Stomach (tissue), 9 donors: ENCODE data around the gene TBC1D30. TPM values are rescaled to one million over a fixed set of nuclear protein-coding genes. Genes with fewer than 3 reads are reported as not detected.
A peak's percentile ranks its signal among the peaks of the same experiment; 100 is the strongest.

Source experiments
- DNase-seq, 2 donors: peaks; one replicate each; pipeline versions ENCODE4 v3.0.0 to v3.0.0-alpha.2; 2013 to 2019
- H3K27ac ChIP-seq, 5 donors: fragments of 200-600 bp in 4 of 5; sonication (generic) in 4 of 5; one replicate each; pipeline ENCODE4 v1.5.1; 2013 to 2019; ENCODE audit warnings: mild to moderate bottlenecking in 1 of 5, moderate library complexity in 1 of 5
- H3K27me3 ChIP-seq, 3 donors: fragments of 200-600 bp; sonication (generic); one replicate each; pipeline ENCODE4 v1.5.1; 2017 to 2019; ENCODE audit warnings: mixed run types in 1 of 3
- H3K36me3 ChIP-seq, 4 donors: fragments of 200-600 bp; sonication (generic); 1 replicate in 3 of 4; 2 replicates in 1 of 4; pipeline ENCODE4 v1.5.1; 2016 to 2019
- H3K4me1 ChIP-seq, 4 donors: fragments of 200-600 bp; sonication (generic); one replicate each; pipeline ENCODE4 v1.5.1; 2016 to 2019
- H3K4me3 ChIP-seq, 4 donors: fragments of 200-600 bp; sonication (generic) in 3 of 4; one replicate each; pipeline ENCODE4 v1.5.1; 2016 to 2019; ENCODE audit warnings: mild to moderate bottlenecking in 1 of 4
- H3K9me3 ChIP-seq, 4 donors: fragments of 200-600 bp; sonication (generic); one replicate each; pipeline ENCODE4 v1.5.1; 2016 to 2019
- CTCF ChIP-seq, 7 experiments: fragments of 450-650 bp in 4 of 7; fragments of 200-600 bp in 3 of 7; sonication (generic) in 3 of 7; IDR thresholded peaks; one replicate each; pipeline ENCODE4 v1.5.1; 2016 to 2019; ENCODE audit warnings: antibody characterized with exemption in 7 of 7, control low read depth in 2 of 7, mild to moderate bottlenecking in 1 of 7
- EP300 ChIP-seq: sonication (generic); formaldehyde crosslinking; IDR thresholded peaks from one replicate; pipeline ENCODE4 v1.6.1; 2017; ENCODE audit warnings: antibody characterized with exemption
- POLR2A ChIP-seq, 4 donors: fragments of 450-650 bp; IDR thresholded peaks; one replicate each; pipeline ENCODE4 v1.6.1; 2016; ENCODE audit warnings: antibody characterized with exemption in 4 of 4, control low read depth in 2 of 4, mild to moderate bottlenecking in 1 of 4, moderate library complexity in 1 of 4
- POLR2AphosphoS5 ChIP-seq, 3 donors: sonication (generic); formaldehyde crosslinking; IDR thresholded peaks; one replicate each; pipeline ENCODE4 v1.6.1; 2016; ENCODE audit warnings: antibody characterized with exemption in 3 of 3
- WGBS, 5 donors: extraction: QIAGEN DNeasy Blood & Tissue Kit in 3 of 5; methylation state at CpG; one replicate each; pipeline versions ENCODE4 v1.1.5 to v1.1.7; 2013 to 2018; 5-methylcytosine and 5-hydroxymethylcytosine counted together
- intact Hi-C: fragments of 100-400 bp; cut with DNase I; formaldehyde crosslinking; loops from one replicate; pipeline ENCODE4 v1.15.1; 2023; ENCODE audit warnings: low total_unique reads
- polyA plus RNA-seq, 3 donors: library from polyadenylated mRNA; stranded (reverse); fragments of 200-250 nt; gene quantifications; one replicate each; pipeline ENCODE4 v1.2.3, GENCODE V29; 2013
- total RNA-seq, 5 donors: library from RNA; depleted of rRNA; stranded (reverse); fragments of >200 nt; gene quantifications; one replicate each; pipeline versions ENCODE4 v1.1.0 to v1.2.3, GENCODE V29; 2014 to 2016
- donor health status: healthy with polysubstance abuse.
- donor health status: Bipolar disorder and iron deficiency.
- donor health status: healthy.

Gene TBC1D30
- total and polyA plus RNA-seq, 8 donors: 1.8 to 41.1 (median 8.9) TPM

DNA sequence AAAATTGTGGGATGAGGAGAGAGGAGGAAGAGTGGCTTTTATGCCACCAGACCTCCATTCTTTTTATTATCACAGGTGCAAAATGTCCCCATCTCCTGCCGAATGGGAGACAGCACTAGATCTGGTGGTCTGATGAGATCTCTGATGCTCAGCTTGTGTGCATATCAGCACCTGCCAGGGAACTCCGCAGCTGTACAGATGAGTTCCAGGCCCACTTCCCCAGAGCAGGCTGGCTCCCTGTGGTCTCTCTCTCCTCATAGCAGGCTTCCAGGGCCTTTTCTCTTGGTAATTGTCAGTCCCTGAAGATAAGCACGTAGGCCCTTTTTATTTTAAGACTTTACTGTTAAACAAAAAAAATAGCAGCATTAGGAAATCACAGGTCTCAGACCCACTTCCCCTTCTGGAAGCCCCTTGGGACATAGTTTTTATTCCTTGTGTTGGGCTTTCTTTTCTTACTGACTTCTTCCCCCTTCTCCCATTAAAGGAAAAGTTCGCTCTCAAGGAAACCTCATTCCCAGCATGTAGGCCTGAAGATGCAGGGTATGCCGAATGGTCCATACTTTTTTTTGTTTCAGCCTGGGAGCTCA is 4.5 kb upstream of the TBC1D30 start:
- WGBS, 5 donors: 79 to 92% (median 84%) methylated on average over 5 of the region's 5 CpGs
- intact Hi-C loops: no loop called here

DNA sequence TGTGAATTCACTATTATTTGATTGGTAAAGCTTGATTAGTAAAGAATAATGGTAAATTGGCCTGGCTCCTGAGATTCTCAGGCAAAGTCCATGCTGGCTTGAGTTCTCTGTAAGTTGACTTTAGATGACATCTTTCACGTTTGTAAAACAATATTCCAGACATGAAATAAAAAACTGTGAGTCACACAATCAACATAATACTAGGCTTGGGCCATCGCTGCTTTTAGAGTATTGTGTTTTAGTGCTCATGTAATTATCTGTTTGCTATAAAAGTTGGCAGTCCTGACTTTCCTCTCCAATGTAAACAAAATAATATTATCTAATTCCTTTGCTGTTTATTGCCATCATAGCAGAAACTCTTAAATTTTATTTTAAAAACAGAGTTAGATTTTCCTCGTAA is 3.9 kb upstream of the TBC1D30 start:
- H3K9me3 ChIP-seq: peaks cover 0 to 13% (median 0%) of the 10 kb centered on the region in 4 donors
- peaks cover 10 to 18% (median 17%) of the 10 kb centered on the region in 4 donors for H3K4me1 ChIP-seq
- peaks cover 10 to 23% (median 18%) of the 10 kb centered on the region in 3 donors for H3K27me3 ChIP-seq
- 49 to 64% (median 56%) methylated on average over 3 of the region's 3 CpGs for WGBS, 5 donors
- no peak overlapping the region for H3K27ac ChIP-seq
- no peaks in the 10 kb centered on the region for H3K36me3 ChIP-seq
- no peak for TF ChIP-seq EP300
- no peak for TF ChIP-seq POLR2AphosphoS5 (IDR thresholded peaks at IDR 0.05)
- no peak for TF ChIP-seq POLR2A (IDR thresholded peaks at IDR 0.05)
- no peak for TF ChIP-seq CTCF (IDR thresholded peaks at IDR 0.05)
- intact Hi-C loops: no loop called here
- DNase-seq: no peak
- H3K4me3 ChIP-seq: no peak overlapping the region

More for the DNA sequence above, 4.5 kb upstream of the TBC1D30 start:
- no peak for TF ChIP-seq EP300
- no peak for TF ChIP-seq POLR2AphosphoS5 (IDR thresholded peaks at IDR 0.05)
- no peak for TF ChIP-seq POLR2A (IDR thresholded peaks at IDR 0.05)
- no peak for TF ChIP-seq CTCF (IDR thresholded peaks at IDR 0.05)
- H3K4me1 ChIP-seq: peaks cover 3 to 15% (median 11%) of the 10 kb centered on the region in 4 donors
- H3K27ac ChIP-seq: no peak overlapping the region
- H3K4me3 ChIP-seq: no peak overlapping the region
- DNase-seq: no peak
- no peaks in the 10 kb centered on the region for H3K36me3 ChIP-seq
- peaks cover 0 to 13% (median 0%) of the 10 kb centered on the region in 4 donors for H3K9me3 ChIP-seq
- H3K27me3 ChIP-seq: peaks cover 6 to 16% (median 11%) of the 10 kb centered on the region in 3 donors

DNA sequence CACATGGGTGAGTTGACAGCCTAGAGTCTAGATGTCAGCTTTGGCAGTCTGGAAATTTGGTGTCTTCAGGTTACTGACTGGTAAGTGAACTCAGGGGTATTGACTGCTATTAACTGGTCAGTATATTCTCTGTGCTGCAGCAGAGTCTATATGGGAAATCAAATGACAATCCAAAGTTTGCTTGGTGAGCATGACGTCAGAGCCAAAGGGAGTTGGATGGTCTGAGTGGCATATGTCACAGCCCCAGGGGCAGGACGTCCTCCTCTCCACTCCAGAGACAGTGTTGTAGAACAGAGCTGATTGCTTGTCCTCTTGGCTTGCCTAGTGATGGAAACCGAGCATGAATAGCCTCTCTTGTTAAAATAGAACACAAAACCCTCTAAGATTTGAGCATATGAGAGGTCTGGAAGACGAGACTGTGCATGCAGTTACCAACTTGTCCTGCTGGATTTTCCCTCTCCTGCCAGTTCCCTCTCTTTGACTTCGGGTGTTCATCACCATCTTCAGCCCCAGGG is 3.3 kb upstream of the TBC1D30 start:
- Histone ChIP-seq H3K9me3 (peaks cover 0 to 13% (median 0%) of the 10 kb centered on the region in 4 donors), H3K4me3 (no peak overlapping the region), H3K27me3 (peaks cover 10 to 28% (median 24%) of the 10 kb centered on the region in 3 donors), H3K36me3 (no peaks in the 10 kb centered on the region), H3K4me1 (peaks cover 16 to 24% (median 22%) of the 10 kb centered on the region in 4 donors), H3K27ac (no peak overlapping the region)
- intact Hi-C loops: no loop called here
- DNase-seq: no peak
- WGBS, 5 donors: 73 to 83% (median 79%) methylated on average over 5 of the region's 5 CpGs
- TF ChIP-seq EP300 (no peak), CTCF (IDR thresholded peaks at IDR 0.05) (no peak)

- Histone ChIP-seq H3K4me3 (peak overlapping the region; percentile 35 to 66 (median 55)), H3K36me3 (peaks cover 0 to 3% (median 0%) of the 10 kb centered on the region in 4 donors), H3K4me1 (peaks cover 21 to 30% (median 28%) of the 10 kb centered on the region in 4 donors), H3K27ac (no peak overlapping the region), H3K27me3 (peaks cover 10 to 55% (median 34%) of the 10 kb centered on the region in 3 donors), H3K9me3 (peaks cover 0 to 13% (median 0%) of the 10 kb centered on the region in 4 donors)
- no peak for DNase-seq
- TF ChIP-seq CTCF (IDR thresholded peaks at IDR 0.05): no peak
- no peak for TF ChIP-seq POLR2AphosphoS5 (IDR thresholded peaks at IDR 0.05)
- TF ChIP-seq POLR2A (IDR thresholded peaks at IDR 0.05): no peak
- TF ChIP-seq EP300: no peak
- WGBS, 5 donors: 4 to 7% (median 7%) methylated on average over 11 to 16 of the region's 16 CpGs
- intact Hi-C loops: no loop called here
Measured at GRCh38 chr12:64824130-64824499, 332 bp upstream of the TBC1D30 start.
